Keratinocyte (primary cell): ENCODE measurements around the gene PRR9. TPM values are rescaled to one million over a fixed set of nuclear protein-coding genes. Genes with fewer than 3 reads are reported as not detected.

ENCODE experiments used
- DNase-seq: peaks from one replicate; pipeline ENCODE4 v3.0.0-alpha.2; 2011; ENCODE audit warnings: low read depth, missing footprints, low spot score
- FAIRE-seq: peaks from 2 replicates; lab custom pipeline; 2011; peaks lifted over from hg19 to GRCh38; lab: Jason Lieb, UNC
- H2AFZ ChIP-seq: 2 replicates; pipeline ENCODE4 v1.6.0; 2012; ENCODE audit warnings: low read length, control low read depth, inconsistent platforms; ENCODE audit not compliant: control insufficient read depth
- H3K27ac ChIP-seq: 2 replicates; pipeline ENCODE4 v1.5.1; 2011; ENCODE audit warnings: low read length; ENCODE audit not compliant: control insufficient read depth, insufficient read depth
- H3K27me3 ChIP-seq: 3 replicates; pipeline ENCODE4 v1.6.0; 2011; ENCODE audit warnings: low read length; ENCODE audit not compliant: control insufficient read depth, insufficient read depth; ENCODE audit errors: extremely low read depth
- H3K36me3 ChIP-seq, 2 experiments: 2 replicates in 1 of 2; 3 replicates in 1 of 2; pipeline ENCODE4 v1.5.1; 2011; ENCODE audit warnings: low read length in 2 of 2, mild to moderate bottlenecking in 1 of 2; ENCODE audit not compliant: control insufficient read depth in 2 of 2, insufficient read depth in 2 of 2; ENCODE audit errors: extremely low read depth in 1 of 2
- H3K4me1 ChIP-seq: 3 replicates; pipeline ENCODE4 v1.5.1; 2011; ENCODE audit warnings: low read length; ENCODE audit not compliant: control insufficient read depth, insufficient read depth; ENCODE audit errors: extremely low read depth
- H3K4me2 ChIP-seq: 3 replicates; pipeline ENCODE4 v1.6.0; 2011; ENCODE audit warnings: low read depth, low read length; ENCODE audit not compliant: control insufficient read depth, insufficient read depth; ENCODE audit errors: extremely low read depth
- H3K4me3 ChIP-seq, 3 experiments: fragments of 200-600 bp in 1 of 3; sonication (generic) in 1 of 3; 2 replicates in 2 of 3; 3 replicates in 1 of 3; pipeline ENCODE4 v1.5.1; 2011 to 2016; ENCODE audit warnings: low read length in 3 of 3, mild to moderate bottlenecking in 3 of 3, control low read depth in 2 of 3, inconsistent platforms in 1 of 3, low read depth in 1 of 3, mixed read lengths in 1 of 3, mixed run types in 1 of 3, moderate library complexity in 1 of 3; ENCODE audit not compliant: control insufficient read depth in 2 of 3, insufficient read depth in 2 of 3; ENCODE audit errors: extremely low read depth in 1 of 3
- H3K79me2 ChIP-seq: 2 replicates; pipeline ENCODE4 v1.6.0; 2012; ENCODE audit warnings: low read length; ENCODE audit not compliant: control insufficient read depth, insufficient read depth
- H3K9ac ChIP-seq: 3 replicates; pipeline ENCODE4 v1.6.0; 2011; ENCODE audit warnings: low read length; ENCODE audit not compliant: control insufficient read depth, insufficient read depth; ENCODE audit errors: extremely low read depth
- H3K9me1 ChIP-seq: 3 replicates; pipeline ENCODE4 v1.6.0; 2011; ENCODE audit warnings: low read length; ENCODE audit not compliant: control insufficient read depth, insufficient read depth; ENCODE audit errors: extremely low read depth
- H3K9me3 ChIP-seq: 2 replicates; pipeline ENCODE4 v1.5.1; 2012; ENCODE audit warnings: low read depth, low read length; ENCODE audit not compliant: control insufficient read depth
- H4K20me1 ChIP-seq: 3 replicates; pipeline ENCODE4 v1.6.0; 2011; ENCODE audit warnings: low read length; ENCODE audit not compliant: control insufficient read depth, insufficient read depth; ENCODE audit errors: extremely low read depth
- CTCF ChIP-seq, 3 experiments: IDR thresholded peaks in 1 of 3; conservative IDR thresholded peaks in 1 of 3; optimal IDR thresholded peaks in 1 of 3; 2 replicates in 2 of 3; 3 replicates in 1 of 3; pipeline versions ENCODE3 to v1.5.1; 2011; ENCODE audit warnings: low read length in 3 of 3, mild to moderate bottlenecking in 3 of 3, moderate library complexity in 2 of 3, control low read depth in 1 of 3, inconsistent platforms in 1 of 3; ENCODE audit not compliant: insufficient read depth in 2 of 3; ENCODE audit errors: extremely low read depth in 1 of 3
- EZH2 ChIP-seq: IDR thresholded peaks from one replicate; pipeline ENCODE4 v1.6.1; 2012; ENCODE audit warnings: inconsistent platforms, mild to moderate bottlenecking, low read length, moderate library complexity
- dilution Hi-C: fragments of 300-500 bp; cut with MboI; formaldehyde crosslinking; loops from one replicate; pipeline ENCODE4 v1.7.0; 2020; ENCODE audit warnings: low sequenced_read_pairs; ENCODE audit not compliant: extremely low pct_ligation_motif_present
- polyA plus RNA-seq, 5 experiments: library from polyadenylated mRNA; depleted of rRNA in 3 of 5; stranded (reverse) in 3 of 5; stranded (forward) in 1 of 5; unstranded in 1 of 5; fragments of >200 nt; gene quantifications; 1 replicate in 1 of 5; 2 replicates in 3 of 5; 3 replicates in 1 of 5; pipeline versions ENCODE4 v1.2.1 to v1.2.3, GENCODE V29; 2011 to 2012; ENCODE audit warnings: missing spikeins in 2 of 5, low read depth in 1 of 5, low replicate concordance in 1 of 5

The PRR9 gene
- polyA plus RNA-seq, 1 donor (not counting 4 experiments of a cell fraction or from before 2014, with no cell fraction given), result 2.6 TPM

GRCh38 chr1:153238527-153238926 lies 21.1 kb downstream of the PRR9 start:
- peak; percentile 33 to 65 (median 59) for TF ChIP-seq CTCF (optimal IDR thresholded peaks at IDR 0.05 in 1 of 3, IDR thresholded peaks at IDR 0.05 in 1 of 3, conservative IDR thresholded peaks at IDR 0.05 in 1 of 3; ENCODE audit: extremely low read depth in 1 of 3, insufficient read depth in 2 of 3, low read length in 3 of 3)
- TF ChIP-seq EZH2, result no peak
- H3K9ac ChIP-seq, result no peak overlapping the region
- H3K9me3 ChIP-seq, result no peaks in the 10 kb centered on the region
- FAIRE-seq, result peak; percentile 75
- no peaks in the 10 kb centered on the region for H3K36me3 ChIP-seq
- H3K4me1 ChIP-seq, result no peaks in the 10 kb centered on the region
- no peak overlapping the region for H3K4me3 ChIP-seq
- no peak overlapping the region for H3K27ac ChIP-seq
- H3K27me3 ChIP-seq, result peaks cover 5% of the 10 kb centered on the region
- DNase-seq, result no peak
- no peaks in the 10 kb centered on the region for H3K79me2 ChIP-seq
- H3K9me1 ChIP-seq, result no peaks in the 10 kb centered on the region
- H4K20me1 ChIP-seq, result no peaks in the 10 kb centered on the region
- H3K4me2 ChIP-seq, result no peak overlapping the region
- no peak overlapping the region for H2AFZ ChIP-seq
- dilution Hi-C loops, result no loop called here

- Histone ChIP-seq H3K4me1 (no peaks in the 10 kb centered on the region), H3K4me2 (no peak overlapping the region), H3K4me3 (no peak overlapping the region), H4K20me1 (no peaks in the 10 kb centered on the region), H3K9me3 (no peaks in the 10 kb centered on the region), H2AFZ (no peak overlapping the region), H3K79me2 (no peaks in the 10 kb centered on the region), H3K27ac (no peak overlapping the region), H3K9ac (no peak overlapping the region), H3K27me3 (peaks cover 5% of the 10 kb centered on the region), H3K36me3 (no peaks in the 10 kb centered on the region), H3K9me1 (no peaks in the 10 kb centered on the region)
- DNase-seq (no peak), FAIRE-seq (no peak)
- dilution Hi-C loops, result no loop called here
- TF ChIP-seq CTCF (optimal IDR thresholded peaks at IDR 0.05 in 1 of 3, IDR thresholded peaks at IDR 0.05 in 1 of 3, conservative IDR thresholded peaks at IDR 0.05 in 1 of 3; ENCODE audit: extremely low read depth in 1 of 3, insufficient read depth in 2 of 3, low read length in 3 of 3) (no peak), EZH2 (no peak)
These were observed 24.8 kb downstream of the PRR9 start for GRCh38 chr1:153242160-153242559.
